ENCODE results near the gene PLAC1.

Gene PLAC1

GRCh38 chrX:134682081-134682480 lies 23.8 kb upstream of the PLAC1 start:
- no peak for ATAC-seq
- TF ChIP-seq CREB5 (CRISPR knock-in tag; IDR thresholded peaks at IDR 0.05; ENCODE audit: low read depth): no peak
- no peak for TF ChIP-seq ZNF70 (CRISPR knock-in tag; IDR thresholded peaks at IDR 0.05)
- TF ChIP-seq RARB (CRISPR knock-in tag; IDR thresholded peaks at IDR 0.05): no peak
- no peak for TF ChIP-seq ZFP3 (CRISPR knock-in tag; IDR thresholded peaks at IDR 0.05)
- TF ChIP-seq BACH2 (CRISPR knock-in tag; IDR thresholded peaks at IDR 0.05; ENCODE audit: borderline replicate concordance): no peak
- no peak for TF ChIP-seq ESRRG (CRISPR knock-in tag; IDR thresholded peaks at IDR 0.05)

GRCh38 chrX:134679644-134680043 lies 21.4 kb upstream of the PLAC1 start:
- no peak for TF ChIP-seq BACH2 (CRISPR knock-in tag; IDR thresholded peaks at IDR 0.05; ENCODE audit: borderline replicate concordance)
- TF ChIP-seq ESRRG (CRISPR knock-in tag; IDR thresholded peaks at IDR 0.05): no peak
- no peak for TF ChIP-seq ZNF565 (CRISPR knock-in tag; conservative IDR thresholded peaks at IDR 0.05; ENCODE audit: low read depth)
- no peak for TF ChIP-seq POU6F1 (CRISPR knock-in tag; IDR thresholded peaks at IDR 0.05; ENCODE audit: borderline replicate concordance, low read depth)
- TF ChIP-seq PPARA (CRISPR knock-in tag; IDR thresholded peaks at IDR 0.05; ENCODE audit: borderline replicate concordance): no peak
- TF ChIP-seq GLIS3 (CRISPR knock-in tag; IDR thresholded peaks at IDR 0.05): no peak
- TF ChIP-seq CSDC2 (CRISPR knock-in tag; IDR thresholded peaks at IDR 0.05): no peak
- TF ChIP-seq CREB5 (CRISPR knock-in tag; IDR thresholded peaks at IDR 0.05; ENCODE audit: low read depth): no peak
- TF ChIP-seq PATZ1 (CRISPR knock-in tag; IDR thresholded peaks at IDR 0.05; ENCODE audit: borderline replicate concordance): no peak
- no peak for ATAC-seq

- TF ChIP-seq PPARA (CRISPR knock-in tag; IDR thresholded peaks at IDR 0.05; ENCODE audit: borderline replicate concordance): no peak
- no peak for TF ChIP-seq SNAI2 (CRISPR knock-in tag; IDR thresholded peaks at IDR 0.05)
- no peak for TF ChIP-seq ISL1 (CRISPR knock-in tag; IDR thresholded peaks at IDR 0.05)
- no peak for TF ChIP-seq ZC3H10 (CRISPR knock-in tag; IDR thresholded peaks at IDR 0.05)
- no peak for TF ChIP-seq ZFP30 (CRISPR knock-in tag; IDR thresholded peaks at IDR 0.05)
- TF ChIP-seq CSRNP3 (CRISPR knock-in tag; IDR thresholded peaks at IDR 0.05): no peak
- TF ChIP-seq BACH2 (CRISPR knock-in tag; IDR thresholded peaks at IDR 0.05; ENCODE audit: borderline replicate concordance): no peak
- TF ChIP-seq CREB5 (CRISPR knock-in tag; IDR thresholded peaks at IDR 0.05; ENCODE audit: low read depth): no peak
- TF ChIP-seq PATZ1 (CRISPR knock-in tag; IDR thresholded peaks at IDR 0.05; ENCODE audit: borderline replicate concordance): no peak
- TF ChIP-seq ZNF8 (CRISPR knock-in tag; IDR thresholded peaks at IDR 0.05): no peak
- peak; percentile 45 for ATAC-seq
Observed at GRCh38 chrX:134679221-134679620, 20.9 kb upstream of the PLAC1 start.
